ENCODE data around the gene ANP32D.
"Not testable (repeated sequence)": the region's sequence is repeated elsewhere in the genome, so short reads cannot be mapped to it uniquely, and the experiment has no call there.

Gene ANP32D

DNA sequence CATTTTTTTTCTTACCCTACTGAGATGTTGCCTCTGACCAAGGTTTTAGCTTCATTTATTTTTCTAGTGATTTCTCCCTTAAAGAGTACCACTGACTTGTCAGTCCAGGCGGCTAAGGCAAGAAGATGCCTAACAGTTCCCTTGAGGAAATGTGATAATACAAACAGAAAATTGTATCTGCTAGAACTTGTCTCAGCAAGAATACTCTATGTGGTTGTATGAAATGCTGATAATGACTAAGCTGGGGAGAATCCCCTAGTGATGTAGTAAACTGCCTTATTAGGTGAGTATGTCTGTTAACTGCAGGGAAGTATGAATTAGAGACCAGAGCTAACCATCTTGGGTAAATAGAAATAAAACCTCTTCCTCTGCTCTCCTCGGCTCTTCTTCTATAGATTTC lies 16.7 kb downstream of the ANP32D start:
- DNase-seq, result no peak
- in situ Hi-C loops (cut with MboI; ENCODE audit: low pct_unique_long_range_greater_than_20kb, low sequenced_read_pairs), result no loop called here

DNA sequence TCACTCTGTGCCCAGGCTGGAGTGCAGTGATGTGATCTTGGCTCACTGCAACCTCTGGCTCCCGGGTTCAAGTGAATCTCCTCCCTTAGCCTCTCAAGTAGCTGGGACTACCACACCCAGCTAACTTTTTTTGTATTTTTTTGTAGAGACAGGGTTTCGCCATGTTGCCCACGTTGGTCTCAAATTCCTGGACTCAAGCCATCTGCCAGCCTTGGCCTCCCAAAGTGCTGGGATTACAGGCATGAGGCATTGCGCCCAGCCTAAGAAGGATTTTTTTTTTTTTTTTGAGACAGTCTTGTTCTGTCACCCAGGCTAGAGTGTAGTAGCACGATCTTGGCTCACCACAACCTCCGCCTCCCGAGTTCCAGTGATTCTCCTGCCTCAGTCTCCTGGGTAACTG lies 17.1 kb downstream of the ANP32D start:
- DNase-seq; in situ Hi-C loops (cut with MboI; ENCODE audit: low pct_unique_long_range_greater_than_20kb, low sequenced_read_pairs): not testable (repeated sequence)

DNA sequence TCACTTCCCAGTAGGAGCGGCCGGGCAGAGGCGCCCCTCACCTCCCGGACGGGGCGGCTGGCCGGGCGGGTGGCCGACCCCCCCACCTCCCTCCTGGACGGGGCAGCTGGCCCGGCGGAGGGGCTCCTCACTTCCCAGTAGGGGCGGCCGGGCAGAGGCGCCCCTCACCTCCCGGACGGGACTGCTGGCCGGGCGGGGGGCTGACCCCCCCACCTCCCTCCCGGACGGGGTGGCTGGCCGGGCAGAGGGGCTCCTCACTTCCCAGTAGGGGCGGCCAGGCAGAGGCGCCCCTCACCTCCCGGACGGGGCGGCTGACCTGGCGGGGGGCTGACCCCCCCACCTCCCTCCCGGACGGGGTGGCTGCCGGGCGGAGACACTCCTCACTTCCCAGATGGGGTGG lies 27.9 kb downstream of the ANP32D start:
- in situ Hi-C loops (cut with MboI; ENCODE audit: low pct_unique_long_range_greater_than_20kb, low sequenced_read_pairs); DNase-seq: not testable (repeated sequence)

DNA sequence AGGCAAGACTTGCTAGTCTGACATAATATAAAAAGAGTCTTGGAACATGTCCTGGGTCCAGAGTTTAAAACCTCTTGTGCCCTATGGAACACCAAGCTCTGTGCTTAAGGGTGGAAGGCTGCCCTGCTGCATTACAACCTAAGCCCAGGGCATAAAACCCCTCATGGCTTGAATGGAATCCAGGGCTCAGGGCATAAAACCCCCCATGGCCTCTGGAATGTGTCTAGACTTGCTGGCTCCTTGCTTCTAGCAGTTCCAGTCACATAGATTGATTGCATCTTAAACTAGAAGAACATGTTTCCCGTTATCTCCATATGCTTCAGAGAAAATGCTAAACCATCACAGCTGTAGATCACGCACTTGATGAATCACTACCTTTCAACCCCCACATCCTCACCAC lies 34.5 kb downstream of the ANP32D start:
- DNase-seq; in situ Hi-C loops (cut with MboI; ENCODE audit: low pct_unique_long_range_greater_than_20kb, low sequenced_read_pairs): not testable (repeated sequence)

DNA sequence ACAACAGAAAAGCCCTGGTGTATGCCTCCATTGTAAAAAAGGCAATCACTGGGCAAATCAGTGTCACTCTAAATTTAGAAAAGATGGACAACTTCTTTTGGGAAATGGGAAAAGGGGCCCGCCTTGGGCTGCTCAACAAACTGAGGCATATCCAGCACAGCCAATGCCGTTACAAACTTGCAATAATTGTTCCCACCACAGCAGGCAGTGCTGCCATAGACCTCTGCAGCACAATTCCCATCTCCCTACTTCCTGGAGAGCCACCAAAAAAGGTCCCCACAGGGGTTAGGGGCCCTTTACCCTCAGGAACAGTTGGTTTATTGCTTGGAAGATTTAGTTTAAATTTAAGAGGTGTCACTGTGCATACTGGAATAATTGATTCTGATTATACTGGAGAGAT lies 36.6 kb downstream of the ANP32D start:
- in situ Hi-C loops (cut with MboI; ENCODE audit: low pct_unique_long_range_greater_than_20kb, low sequenced_read_pairs), result no loop called here
- no peak for DNase-seq

DNA sequence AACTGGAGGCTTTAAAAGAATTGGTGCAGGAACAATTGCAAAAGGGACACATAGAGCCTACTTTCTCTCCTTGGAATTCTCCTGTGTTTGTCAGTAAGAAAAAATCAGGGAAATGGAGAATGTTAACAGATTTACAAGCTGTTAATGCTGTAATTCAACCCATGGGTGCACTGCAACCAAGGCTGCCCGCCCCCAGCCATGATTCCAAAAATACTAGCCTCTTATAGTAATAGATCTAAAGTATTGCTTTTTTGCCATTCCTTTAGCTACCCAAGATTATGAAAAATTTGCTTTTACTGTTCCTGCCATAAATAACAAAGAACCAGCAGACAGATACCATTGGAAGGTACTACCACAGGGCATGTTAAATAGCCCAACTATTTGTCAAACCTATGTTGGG lies 37.8 kb downstream of the ANP32D start:
- DNase-seq, result no peak
- in situ Hi-C loops (cut with MboI; ENCODE audit: low pct_unique_long_range_greater_than_20kb, low sequenced_read_pairs), result no loop called here

DNA sequence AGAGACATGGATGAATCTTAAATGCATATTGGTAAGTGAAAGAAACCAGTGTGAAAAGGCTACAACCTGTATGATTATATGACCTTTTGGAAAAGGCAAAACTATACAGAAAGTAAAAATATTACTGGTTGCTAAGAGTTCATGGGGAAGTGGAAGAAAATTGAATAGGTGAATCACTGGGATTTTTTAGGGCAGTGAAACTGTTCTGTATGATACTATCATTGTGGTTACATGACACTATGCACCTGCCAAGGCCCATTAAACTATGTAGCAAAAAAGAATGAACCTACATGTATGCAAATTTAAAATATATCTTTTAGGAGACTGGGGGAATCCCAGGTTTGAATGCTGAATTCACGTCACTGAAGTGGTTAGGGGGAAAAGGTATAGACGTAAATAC lies 40.5 kb downstream of the ANP32D start:
- DNase-seq, result no peak
- in situ Hi-C loops (cut with MboI; ENCODE audit: low pct_unique_long_range_greater_than_20kb, low sequenced_read_pairs), result no loop called here

DNA sequence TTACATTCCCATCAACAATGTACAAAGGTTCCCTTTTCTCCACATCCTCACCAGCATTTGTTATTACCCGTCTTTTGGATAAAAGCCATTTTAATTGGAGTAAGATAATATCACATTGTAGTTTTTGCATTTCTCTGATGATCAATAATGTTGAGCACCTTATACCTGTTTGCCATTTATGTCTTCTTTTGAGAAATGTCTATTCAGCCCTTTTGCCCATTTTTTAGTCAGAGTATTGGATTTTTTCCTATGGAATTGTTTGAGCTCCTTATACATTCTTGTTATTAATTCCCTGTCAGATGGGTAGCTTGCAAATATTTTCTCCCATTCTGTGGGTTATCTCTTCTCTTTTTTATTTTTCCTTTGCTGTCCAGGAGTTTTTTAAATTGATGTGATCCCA lies 42.4 kb downstream of the ANP32D start:
- in situ Hi-C loops (cut with MboI; ENCODE audit: low pct_unique_long_range_greater_than_20kb, low sequenced_read_pairs), result no loop called here
- DNase-seq, result no peak

DNA sequence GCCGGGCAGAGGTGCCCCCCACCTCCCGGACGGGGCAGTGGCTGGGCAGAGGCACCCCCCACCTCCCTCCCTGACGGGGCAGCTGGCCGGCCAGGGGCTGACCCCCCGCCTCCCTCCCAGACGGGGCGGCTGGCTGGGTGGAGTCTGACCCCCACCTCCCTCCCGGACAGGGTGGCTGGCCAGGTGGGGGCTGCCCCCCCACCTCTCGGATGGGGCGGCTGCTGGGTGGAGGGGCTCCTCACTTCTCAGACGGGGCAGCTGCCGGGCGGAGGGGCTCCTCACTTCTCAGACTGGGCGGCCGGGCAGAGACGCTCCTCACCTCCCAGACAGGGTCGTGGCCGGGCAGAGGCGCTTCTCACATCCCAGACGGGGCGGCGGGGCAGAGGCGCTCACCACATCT lies 48.0 kb downstream of the ANP32D start:
- in situ Hi-C loops (cut with MboI; ENCODE audit: low pct_unique_long_range_greater_than_20kb, low sequenced_read_pairs), result not testable (repeated sequence)

More for the DNA sequence above, 48.0 kb downstream of the ANP32D start:
- DNase-seq, result not testable (repeated sequence)
